Panc1 (cell line): ENCODE data around the gene CPNE9.

Source experiments
- CTCF ChIP-seq: fragments of 450-650 bp; IDR thresholded peaks from 2 replicates; pipeline ENCODE4 v1.5.1; 2017; ENCODE audit warnings: mild to moderate bottlenecking
- POLR2AphosphoS5 ChIP-seq: IDR thresholded peaks from 2 replicates; pipeline ENCODE4 v1.6.1; 2012; ENCODE audit warnings: mild to moderate bottlenecking, low read depth, low read length, moderate library complexity
- SIN3A ChIP-seq: IDR thresholded peaks from 2 replicates; pipeline ENCODE4 v1.6.1; 2012; ENCODE audit warnings: low read depth, mild to moderate bottlenecking, low read length, moderate library complexity, borderline replicate concordance; ENCODE audit not compliant: insufficient read depth

DNA sequence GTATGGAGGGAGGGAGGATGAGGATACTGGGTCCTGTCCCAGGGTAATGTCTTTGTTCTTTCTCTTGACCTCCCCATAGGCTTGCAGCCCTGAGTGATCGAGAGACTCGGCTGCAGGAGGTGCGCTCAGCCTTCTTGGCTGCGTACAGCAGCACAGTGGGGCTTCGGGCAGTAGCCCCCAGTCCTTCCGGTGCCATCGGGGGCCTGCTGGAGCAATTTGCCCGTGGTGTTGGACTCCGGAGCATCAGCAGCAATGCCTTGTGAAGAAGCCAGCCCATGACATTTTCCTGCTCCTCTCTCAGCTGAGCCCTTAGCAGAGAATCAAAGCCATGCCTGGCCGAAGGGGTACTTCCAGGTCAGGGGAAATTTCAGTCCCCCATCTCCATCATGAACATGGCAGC, 1.9 kb upstream of the CPNE9 start:
- no peak for TF ChIP-seq CTCF
- TF ChIP-seq POLR2AphosphoS5, result no peak
- TF ChIP-seq SIN3A, result no peak
